GM19324 (cell line): Measurements from ENCODE around the gene TRIM63.

ENCODE experiments used
- ATAC-seq: cut with Tn5 transposase; IDR thresholded peaks from one replicate; pipeline ENCODE4 v1.9.1; 2021; ENCODE audit warnings: mild to moderate bottlenecking, moderate library complexity; ENCODE audit not compliant: unreplicated experiment, low FRiP score

The TRIM63 gene

DNA sequence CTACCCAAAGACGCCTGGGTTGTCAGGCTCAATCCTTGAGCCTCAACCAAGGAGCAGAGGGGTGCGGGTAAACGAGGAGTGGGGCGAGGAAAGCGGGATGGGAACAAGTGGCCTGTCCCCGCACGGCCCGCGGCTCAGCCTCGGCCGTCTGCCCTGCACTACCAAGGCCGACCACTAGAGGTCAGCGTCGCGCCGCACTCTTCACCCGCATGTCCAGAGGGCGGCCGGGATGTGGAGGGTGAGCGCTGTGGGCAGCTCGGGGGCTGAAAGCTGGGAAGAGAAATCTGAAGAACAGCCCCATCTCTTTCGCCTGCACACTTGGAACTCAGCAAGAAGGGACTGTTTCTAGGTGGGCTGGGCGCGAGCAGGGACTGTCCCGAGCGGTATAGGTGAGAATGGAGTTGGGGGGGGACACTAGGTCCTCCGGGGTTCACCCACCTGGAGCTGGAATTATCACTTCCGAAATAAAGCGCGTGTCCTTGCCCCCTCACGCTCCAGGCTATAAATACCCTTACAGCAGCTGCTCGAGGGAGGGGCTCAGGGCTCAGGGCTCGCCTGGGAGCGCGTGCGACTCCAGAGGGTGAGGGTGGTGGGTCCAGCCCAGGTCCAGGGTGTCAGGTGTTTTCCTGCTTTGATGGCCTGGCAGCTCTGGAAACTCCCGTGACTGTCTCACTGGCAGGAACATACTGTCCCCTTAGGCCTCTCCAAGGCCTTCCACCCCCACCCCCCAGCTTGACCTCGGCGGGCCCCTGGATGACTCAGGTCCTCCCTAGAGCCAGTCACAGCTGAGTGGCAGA, 31.3 kb downstream of the TRIM63 start:
- peak; percentile 76 for ATAC-seq

DNA sequence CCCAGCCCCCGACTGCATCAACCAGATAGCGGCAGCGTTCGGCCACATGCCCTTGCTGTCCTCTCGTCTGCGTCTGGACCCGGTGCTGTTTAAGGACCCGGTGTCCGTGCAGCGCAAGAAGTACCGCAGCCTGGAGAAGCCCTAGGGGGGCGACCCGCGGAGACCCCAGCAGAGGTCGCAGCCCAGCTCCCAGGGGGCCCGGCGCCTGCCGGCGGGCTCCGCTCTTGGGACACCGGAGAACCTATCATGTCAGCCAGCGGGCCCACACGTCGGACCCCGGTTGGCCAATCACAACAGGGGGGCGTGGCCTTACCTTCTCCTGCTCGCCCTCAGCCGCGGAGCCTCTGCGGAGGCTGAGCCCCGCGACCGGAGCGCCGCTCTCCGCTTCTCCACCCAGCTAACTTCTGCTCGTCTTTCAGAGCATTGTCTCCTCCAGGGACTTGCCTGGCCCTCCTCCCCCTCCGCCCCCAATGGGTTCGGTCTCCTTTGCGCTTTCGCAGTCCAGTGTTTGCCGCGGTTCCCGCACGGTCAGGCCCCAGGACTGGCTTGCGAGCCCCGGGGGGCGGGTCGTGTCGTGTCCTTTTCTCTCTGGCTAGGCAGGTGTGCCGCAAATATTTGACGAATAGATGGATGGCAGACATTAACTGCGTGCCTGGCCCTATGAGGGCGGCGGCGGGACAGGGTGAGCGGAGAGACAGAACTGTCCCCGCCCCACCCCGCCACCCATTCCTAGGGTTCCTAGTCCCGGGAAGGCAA, 32.0 kb downstream of the TRIM63 start:
- ATAC-seq: peak; percentile 80

GRCh38 chr1:26034504-26035202, 32.8 kb downstream of the TRIM63 start:
- no peak for ATAC-seq

DNA sequence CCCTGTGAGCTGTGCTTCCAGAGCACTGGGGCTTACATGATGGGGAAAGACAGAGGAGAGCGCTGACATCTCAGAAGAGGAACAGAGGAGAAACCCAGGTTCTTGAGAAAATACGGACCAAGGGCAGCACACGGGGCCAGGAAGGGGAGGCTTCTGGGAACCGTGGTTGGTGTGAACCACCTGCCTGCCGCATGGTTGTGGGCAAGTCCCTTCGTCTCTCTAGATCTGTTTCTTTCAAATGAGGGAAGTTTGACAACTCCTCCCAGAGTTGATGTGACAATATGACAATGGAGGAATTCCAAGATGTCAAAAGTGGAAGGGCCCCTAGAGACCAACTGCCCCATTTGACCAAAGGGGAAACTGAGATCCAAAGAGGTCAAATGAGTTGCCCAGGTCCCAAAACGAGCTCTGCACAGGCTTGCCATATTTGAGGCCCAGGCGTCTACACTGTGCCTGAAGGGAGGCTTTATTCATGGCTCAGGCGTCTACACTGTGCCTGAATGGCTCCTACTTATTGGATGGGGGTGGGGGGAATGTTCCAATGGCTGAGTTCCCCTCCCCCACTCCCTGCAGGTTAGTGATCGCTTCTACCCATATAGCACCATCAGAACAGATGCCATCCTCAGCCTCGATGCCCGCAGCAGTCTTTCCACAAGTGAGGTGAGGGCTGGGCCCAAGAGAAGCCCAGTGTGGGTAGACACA, 34.6 kb downstream of the TRIM63 start:
- ATAC-seq: no peak

GRCh38 chr1:26031611-26032220, 35.7 kb downstream of the TRIM63 start:
- ATAC-seq: no peak

GRCh38 chr1:26031196-26031595, 36.2 kb downstream of the TRIM63 start:
- no peak for ATAC-seq

DNA sequence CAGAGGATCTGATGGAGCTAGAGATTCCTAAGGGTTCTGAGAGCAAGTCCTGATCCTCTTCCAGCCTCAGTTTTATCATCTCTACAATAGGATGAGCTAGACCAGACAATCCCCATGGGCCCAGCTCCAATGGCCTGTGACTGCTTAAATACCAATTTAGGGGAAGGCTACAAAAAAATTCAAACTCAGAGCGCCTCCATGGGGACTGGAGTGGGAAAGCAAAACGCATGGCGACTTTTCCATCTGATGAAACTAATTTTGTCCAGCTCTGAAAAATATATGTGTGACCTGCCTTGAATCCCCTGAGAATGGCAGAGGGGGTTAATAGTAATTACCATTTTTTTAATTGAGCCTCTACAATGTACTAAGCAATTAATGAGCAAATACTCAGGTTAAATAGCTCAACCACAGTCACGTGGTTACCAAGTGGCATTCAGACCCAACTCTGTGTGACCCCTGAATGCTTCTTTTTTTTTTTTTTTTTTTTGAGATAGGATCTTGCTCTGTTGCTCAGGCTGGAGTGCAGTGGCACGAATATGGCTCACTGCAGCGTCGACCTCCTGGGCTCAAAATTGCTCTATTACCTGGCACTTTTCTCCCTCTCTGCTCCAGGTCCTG, 37.5 kb downstream of the TRIM63 start:
- no peak for ATAC-seq

DNA sequence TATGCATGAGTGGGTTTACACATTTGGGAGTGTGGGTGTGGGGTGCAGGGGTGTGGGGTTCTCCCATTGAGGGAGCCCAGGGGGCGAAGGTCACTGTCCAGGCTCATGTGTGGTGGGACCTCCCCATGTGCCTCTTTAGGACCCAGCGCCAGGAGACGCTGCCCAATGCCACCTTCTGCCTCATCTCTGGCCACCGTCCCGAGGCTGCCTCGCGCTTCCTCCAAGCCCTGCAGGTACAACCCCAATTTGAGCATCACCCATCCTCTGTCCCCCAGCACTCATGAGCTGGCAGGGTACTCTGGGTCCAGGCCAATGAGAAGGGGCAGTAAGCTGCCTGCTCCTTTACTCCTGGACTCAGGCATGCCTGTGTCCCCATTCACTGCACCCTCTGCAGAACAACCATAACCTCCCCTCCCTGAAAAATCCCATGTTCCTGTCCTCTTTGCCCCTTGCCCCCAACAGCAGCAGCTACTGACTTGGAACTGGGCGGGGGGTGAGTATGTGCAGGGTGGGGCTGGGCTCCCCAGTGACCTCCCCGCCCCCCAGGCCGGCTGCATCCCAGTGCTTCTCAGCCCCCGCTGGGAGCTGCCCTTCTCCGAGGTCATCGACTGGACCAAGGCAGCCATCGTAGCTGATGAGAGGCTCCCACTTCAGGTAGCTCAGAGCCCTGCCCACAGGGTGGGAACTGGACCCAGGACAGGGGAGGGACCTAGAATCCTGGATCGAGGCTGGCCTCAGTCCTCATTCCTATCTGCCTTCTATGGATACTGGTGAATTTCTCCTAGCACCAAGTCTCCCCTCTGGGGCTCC, 38.2 kb downstream of the TRIM63 start:
- no peak for ATAC-seq

DNA sequence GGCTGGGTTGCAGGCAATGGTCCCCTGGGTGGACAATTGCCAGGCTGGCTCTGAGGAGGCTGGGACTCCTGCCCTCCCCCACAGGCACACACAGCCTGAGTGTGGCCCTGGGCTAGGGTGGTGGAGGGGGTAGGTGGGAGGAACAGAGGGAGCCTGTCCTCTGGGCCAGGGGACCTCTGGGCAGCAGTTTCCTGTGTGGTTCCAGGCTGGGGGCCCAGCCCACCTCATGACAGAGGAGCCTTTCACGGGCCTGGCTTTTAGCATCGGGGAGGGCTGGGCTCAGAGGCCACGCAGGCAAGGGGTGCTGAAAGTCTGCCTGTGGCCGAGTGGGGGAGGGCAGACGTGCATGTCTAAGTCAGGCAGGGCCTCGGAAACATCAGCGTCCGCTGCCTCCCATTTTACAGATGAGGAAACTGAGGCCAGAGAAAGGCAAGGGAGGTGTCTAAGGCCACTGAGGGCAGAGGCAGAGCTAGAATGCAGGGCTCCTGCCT, 38.9 kb downstream of the TRIM63 start:
- ATAC-seq: no peak

DNA sequence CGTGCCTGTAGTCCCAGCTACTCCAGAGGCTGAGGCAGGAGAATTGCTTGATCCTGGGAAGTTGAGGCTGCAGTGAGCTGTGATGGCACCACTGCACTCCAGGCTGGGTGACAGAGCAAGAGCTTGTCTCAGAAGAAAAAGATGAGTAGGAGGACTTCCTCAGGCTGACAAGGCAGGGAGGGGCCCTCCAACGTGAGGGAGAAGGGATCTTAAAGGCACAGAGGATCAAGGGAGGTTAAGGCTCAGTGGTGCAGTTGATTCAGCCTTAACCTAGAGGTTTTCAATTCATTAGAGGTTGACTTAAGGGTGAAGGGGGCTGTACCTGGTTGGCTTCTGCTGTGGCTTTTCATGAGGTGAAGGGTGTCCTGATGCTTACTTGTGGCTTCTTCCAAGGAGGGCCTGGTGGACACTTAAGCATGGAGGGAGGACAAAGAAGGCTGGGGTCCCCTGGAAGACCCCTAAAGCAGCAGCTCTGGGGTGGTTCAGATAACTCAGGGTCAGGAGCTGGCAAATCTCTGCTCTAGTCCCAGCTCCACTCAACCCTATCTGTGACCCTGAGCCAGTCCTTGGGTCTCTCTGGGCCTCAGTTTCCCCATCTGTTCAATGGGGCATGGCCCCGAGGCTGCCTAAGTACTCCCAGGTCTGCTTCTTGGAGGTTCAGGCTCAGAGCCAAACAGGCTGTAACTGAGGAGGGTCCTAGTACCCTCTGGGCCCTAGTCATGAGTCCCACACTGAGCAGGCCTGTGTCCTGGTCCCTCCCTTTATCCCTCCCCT, 39.5 kb downstream of the TRIM63 start:
- ATAC-seq: no peak

GRCh38 chr1:26025517-26025916, 41.9 kb downstream of the TRIM63 start:
- ATAC-seq: no peak

- no peak for ATAC-seq
These were observed 42.4 kb downstream of the TRIM63 start for GRCh38 chr1:26025060-26025459.

- no peak for ATAC-seq
These were observed 43.6 kb downstream of the TRIM63 start for GRCh38 chr1:26023826-26024225.

DNA sequence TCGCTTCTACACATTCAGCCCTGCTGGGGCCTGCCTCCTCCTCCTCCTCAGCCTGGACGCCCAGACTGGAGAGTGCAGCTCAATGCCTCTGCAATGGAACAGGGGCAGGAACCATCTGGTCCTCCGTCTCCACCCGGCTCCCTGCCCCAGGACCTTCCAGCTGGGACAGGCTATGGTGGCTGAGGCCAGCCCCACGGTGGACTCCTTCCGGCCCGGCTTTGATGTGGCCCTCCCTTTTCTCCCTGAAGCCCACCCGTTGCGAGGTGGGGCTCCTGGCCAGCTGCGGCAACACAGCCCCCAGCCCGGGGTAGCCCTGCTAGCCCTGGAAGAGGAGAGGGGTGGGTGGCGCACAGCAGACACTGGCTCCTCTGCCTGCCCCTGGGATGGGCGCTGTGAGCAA, 44.4 kb downstream of the TRIM63 start:
- ATAC-seq: no peak

- ATAC-seq: no peak
These were observed 45.0 kb downstream of the TRIM63 start for GRCh38 chr1:26022404-26022779.

DNA sequence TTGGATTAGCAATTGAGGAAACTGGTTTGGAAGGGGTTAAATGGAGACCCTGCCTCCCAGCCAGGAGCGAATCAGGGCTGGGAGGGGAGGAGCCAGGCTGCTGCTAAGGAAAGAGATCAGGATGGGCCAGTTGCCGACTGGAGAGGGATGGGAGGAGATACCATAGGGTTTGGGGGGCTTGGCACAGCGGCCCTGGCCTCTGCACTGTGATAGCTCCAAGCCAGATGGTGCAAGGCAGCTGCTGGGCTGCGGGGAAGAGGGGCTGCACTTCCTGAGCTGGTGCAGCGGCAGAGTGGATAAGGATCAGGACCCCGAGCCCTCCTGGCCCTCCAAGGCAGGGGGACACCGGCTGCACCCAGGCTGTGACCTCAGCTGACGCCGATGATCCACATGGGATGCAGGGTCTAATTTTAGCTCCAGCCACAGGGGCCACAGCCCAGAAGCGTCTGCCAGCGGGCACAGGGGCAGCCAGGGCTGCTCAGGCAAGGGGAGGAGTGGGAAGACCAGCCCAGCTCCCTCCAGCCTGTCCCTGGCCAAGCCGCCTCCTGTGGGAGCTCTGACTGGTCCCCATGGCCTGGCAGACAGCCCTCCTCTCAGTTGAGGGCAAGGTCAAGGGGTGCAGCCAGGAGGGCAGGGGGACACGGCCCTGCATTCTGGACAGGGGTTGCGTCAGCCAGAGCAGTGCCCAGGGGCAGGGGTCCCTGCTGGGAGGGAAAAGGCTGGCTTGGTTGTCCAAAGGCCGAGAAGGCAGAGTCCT, 45.6 kb downstream of the TRIM63 start, which contains the start of gene EXTL1:
Gene EXTL1, plus strand, starts transcription at position 129 of the 757 bp plus-strand sequence. CDS start 872 bp downstream, outside the sequence.
- no peak for ATAC-seq

DNA sequence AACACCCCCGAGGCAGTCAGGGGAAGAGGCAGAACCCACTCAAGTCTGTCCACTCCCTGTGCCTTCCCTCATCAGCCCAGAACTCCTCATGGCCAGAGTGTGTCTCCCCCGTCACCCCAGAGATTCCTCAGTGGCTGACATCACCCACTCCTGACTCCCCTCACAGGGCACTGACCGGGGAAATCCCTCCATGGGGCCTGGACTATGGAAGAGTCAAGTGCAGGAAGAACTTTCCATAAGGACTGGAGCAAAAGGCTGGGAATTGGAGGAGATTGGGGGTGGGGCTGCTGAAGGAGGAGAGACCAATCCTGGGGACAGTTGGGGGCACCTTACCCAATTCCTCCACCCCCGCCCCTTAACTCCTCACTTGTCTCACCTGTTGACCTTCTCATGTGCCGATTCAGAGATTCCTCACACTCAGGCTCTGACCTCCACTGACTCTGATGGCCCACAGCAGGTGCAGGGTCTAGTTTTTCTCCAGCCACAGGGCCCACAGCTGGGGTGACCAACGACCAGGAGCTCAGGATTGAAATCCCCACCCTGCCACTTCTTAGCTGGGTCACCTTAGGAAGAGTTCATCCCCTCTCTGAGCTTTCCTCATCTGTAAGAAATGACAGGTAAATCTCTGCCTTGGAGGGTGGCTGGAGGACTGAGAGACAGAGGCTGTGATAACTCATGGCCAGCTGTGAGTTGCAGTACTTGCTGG, 46.3 kb downstream of the TRIM63 start:
- no peak for ATAC-seq
